RWPE2 (cell line): ENCODE measurements around the gene SRP9.

Source experiments
- ATAC-seq: fragments of 200-7000 bp; cut with Tn5 transposase; 3 replicates; pipeline ENCODE4 v1.9.1; 2021; ENCODE audit warnings: low read depth
- DNase-seq: peaks from one replicate; pipeline ENCODE4 v3.0.0-alpha.2; 2020; ENCODE audit warnings: low spot score
- H3K27ac ChIP-seq: fragments of 450-650 bp; 2 replicates; pipeline ENCODE4 v1.5.1; 2017; ENCODE audit warnings: mild to moderate bottlenecking; ENCODE audit not compliant: poor library complexity, severe bottlenecking
- H3K27me3 ChIP-seq: fragments of 250-450 bp; sonication (Bioruptor Pico); 2 replicates; pipeline ENCODE4 v1.5.1; 2021; ENCODE audit warnings: mild to moderate bottlenecking, moderate library complexity; ENCODE audit not compliant: insufficient read depth, poor library complexity, severe bottlenecking
- H3K36me3 ChIP-seq: fragments of 250-450 bp; sonication (Bioruptor Pico); 2 replicates; pipeline ENCODE4 v1.5.1; 2020; ENCODE audit warnings: low read depth, mild to moderate bottlenecking, moderate library complexity
- H3K4me1 ChIP-seq: fragments of 250-450 bp; sonication (Bioruptor Pico); 2 replicates; pipeline ENCODE4 v1.5.1; 2021; ENCODE audit warnings: mild to moderate bottlenecking, moderate library complexity; ENCODE audit not compliant: insufficient read depth, poor library complexity, severe bottlenecking
- H3K4me3 ChIP-seq: fragments of 250-450 bp; sonication (Bioruptor Pico); 2 replicates; pipeline ENCODE4 v1.5.1; 2021; ENCODE audit warnings: mild to moderate bottlenecking, moderate library complexity; ENCODE audit not compliant: severe bottlenecking
- H3K9me3 ChIP-seq: fragments of 250-450 bp; sonication (Bioruptor Pico); 2 replicates; pipeline ENCODE4 v1.5.1; 2021; ENCODE audit warnings: mild to moderate bottlenecking, moderate library complexity; ENCODE audit not compliant: severe bottlenecking
- CTCF ChIP-seq: fragments of 450-650 bp; IDR thresholded peaks from one replicate; pipeline ENCODE4 v1.5.1; 2017; ENCODE audit warnings: mild to moderate bottlenecking, moderate library complexity; ENCODE audit not compliant: poor library complexity, severe bottlenecking

Gene SRP9

DNA sequence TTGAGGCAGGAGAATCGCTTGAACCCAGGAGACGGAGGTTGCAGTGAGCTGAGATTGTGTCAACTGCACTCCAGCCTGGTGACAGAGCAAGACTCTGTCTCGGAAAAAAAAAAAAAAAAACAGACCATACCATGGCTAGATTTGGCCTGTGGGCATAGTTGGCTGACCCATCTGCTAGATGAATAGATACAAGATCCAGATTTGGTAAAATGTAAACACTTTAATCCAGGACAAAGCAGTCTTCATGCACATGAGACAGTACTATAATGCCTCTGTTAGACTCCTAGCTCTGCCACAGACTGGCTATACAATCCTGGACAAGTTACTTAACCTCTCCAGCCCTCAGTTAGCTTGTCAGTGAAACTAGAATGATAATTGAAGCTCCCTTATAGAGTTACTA is 27.9 kb upstream of the SRP9 start:
- no peak for DNase-seq
- H3K27ac ChIP-seq: no peak overlapping the region

DNA sequence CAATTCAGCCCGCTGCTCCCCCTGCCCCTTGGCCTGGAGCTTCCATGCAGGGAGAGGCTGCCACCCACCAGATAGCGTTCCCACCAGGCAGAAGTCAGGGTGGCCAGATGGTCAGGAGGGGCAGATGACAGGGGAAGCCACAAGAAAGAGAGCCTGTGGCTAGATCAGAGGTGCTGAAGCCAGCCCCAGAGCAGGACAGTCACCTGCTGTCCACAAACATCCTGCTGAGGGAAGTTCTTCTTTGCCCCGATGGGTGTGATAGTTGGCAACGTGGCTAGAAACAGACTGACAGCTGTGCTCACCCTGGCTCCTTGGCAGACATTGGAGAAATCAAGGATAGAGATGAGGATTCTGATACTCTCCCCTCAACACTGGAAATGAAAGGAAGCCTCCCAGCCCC is 27.2 kb upstream of the SRP9 start:
- H3K36me3 ChIP-seq: no peaks in the 10 kb centered on the region
- H3K27me3 ChIP-seq: no peaks in the 10 kb centered on the region
- H3K9me3 ChIP-seq: no peaks in the 10 kb centered on the region
- no peak for TF ChIP-seq CTCF
- H3K4me1 ChIP-seq: no peaks in the 10 kb centered on the region
- H3K4me3 ChIP-seq: no peak overlapping the region
- ATAC-seq (no peak), DNase-seq (no peak)
- no peak overlapping the region for H3K27ac ChIP-seq

More for the DNA sequence above, 27.9 kb upstream of the SRP9 start:
- Histone ChIP-seq H3K27me3 (no peaks in the 10 kb centered on the region), H3K9me3 (no peaks in the 10 kb centered on the region), H3K4me1 (no peaks in the 10 kb centered on the region), H3K36me3 (no peaks in the 10 kb centered on the region), H3K4me3 (no peak overlapping the region)
- no peak for ATAC-seq
- TF ChIP-seq CTCF: no peak

DNA sequence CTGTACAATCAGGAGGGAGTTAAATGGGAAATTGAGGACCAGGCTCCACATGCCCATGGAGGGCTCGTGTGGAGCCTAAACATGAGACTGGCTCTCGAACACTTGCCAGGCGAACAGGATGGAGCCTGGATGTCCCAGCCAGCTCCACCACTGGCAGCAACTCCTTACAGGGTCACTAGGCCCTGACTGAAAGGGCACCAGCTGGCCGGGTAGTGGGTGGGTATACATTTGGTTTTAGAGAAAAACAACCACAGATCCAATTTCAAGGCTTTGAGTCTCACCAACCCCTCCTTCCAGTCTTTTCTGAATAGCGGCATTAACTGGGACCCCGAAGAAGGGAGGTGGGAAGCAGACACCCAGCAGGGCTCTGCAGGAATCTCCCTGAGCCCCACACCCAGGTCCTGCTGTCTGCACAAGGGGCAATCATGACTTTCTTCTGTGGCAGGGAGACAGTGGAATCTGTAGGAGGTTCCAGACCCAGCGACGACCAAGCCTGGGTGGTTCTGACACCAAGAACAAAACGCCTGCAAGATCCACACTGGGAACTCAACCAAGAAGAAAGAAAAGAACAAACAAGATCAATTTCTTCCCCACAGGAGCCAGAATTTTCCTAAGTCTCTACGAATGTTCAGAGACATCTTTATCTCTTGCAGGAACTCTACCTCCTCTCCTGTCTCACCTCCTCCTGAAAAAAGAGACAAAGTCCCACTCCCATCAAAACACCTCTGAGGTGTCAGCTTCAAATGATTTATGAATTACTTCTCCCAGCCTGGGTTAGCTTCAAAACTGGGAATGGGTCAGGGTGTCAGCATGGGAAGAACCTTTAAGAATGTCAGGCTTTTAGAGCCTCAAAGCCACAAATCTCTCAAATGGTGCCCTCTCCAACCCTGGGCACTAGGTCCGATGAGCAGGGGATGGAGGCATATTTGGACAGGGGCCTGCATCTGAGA is 26.5 kb upstream of the SRP9 start:
- Histone ChIP-seq H3K4me1 (no peaks in the 10 kb centered on the region), H3K27ac (no peak overlapping the region), H3K4me3 (no peak overlapping the region), H3K27me3 (no peaks in the 10 kb centered on the region), H3K36me3 (no peaks in the 10 kb centered on the region), H3K9me3 (no peaks in the 10 kb centered on the region)
- TF ChIP-seq CTCF: no peak
- ATAC-seq: no peak
- no peak for DNase-seq

DNA sequence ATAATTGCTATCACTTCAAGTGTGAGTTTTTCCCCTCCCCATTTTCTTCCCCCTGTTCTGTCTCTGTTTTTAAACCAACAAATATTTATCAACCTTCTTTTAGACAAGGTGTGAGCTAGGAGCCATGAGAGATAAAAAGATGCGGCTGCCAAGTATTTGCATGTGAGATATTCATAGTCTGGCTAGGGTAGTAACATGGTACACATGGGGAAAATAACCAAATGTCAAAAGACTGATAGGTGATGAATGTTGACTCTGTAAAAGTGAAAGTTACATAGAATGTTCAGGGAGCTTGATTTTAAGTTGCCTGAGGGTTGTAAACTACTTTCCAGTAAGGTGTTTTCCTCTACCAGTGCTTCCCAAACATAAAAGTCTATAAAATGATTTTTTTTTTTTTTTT is 25.4 kb upstream of the SRP9 start:
- ATAC-seq: no peak
- Histone ChIP-seq H3K27ac (no peak overlapping the region), H3K36me3 (no peaks in the 10 kb centered on the region), H3K4me3 (no peak overlapping the region), H3K27me3 (no peaks in the 10 kb centered on the region), H3K9me3 (no peaks in the 10 kb centered on the region), H3K4me1 (no peaks in the 10 kb centered on the region)
- no peak for DNase-seq
- TF ChIP-seq CTCF: no peak

GRCh38 chr1:225754940-225755641 is 22.5 kb upstream of the SRP9 start:
- DNase-seq (no peak), ATAC-seq (peak; percentile 73)
- Histone ChIP-seq H3K4me3 (no peak overlapping the region), H3K9me3 (no peaks in the 10 kb centered on the region), H3K27ac (no peak overlapping the region), H3K27me3 (no peaks in the 10 kb centered on the region), H3K36me3 (no peaks in the 10 kb centered on the region), H3K4me1 (no peaks in the 10 kb centered on the region)
- no peak for TF ChIP-seq CTCF
